ENCODE data around the gene MFAP1.
"Not testable (repeated sequence)": the region's sequence is repeated elsewhere in the genome, so short reads cannot be mapped to it uniquely, and the experiment has no call there.

The MFAP1 gene

GRCh38 chr15:43824302-43825246 lies at the start of gene MFAP1:
TSS of gene MFAP1 (minus strand) at chr15:43824690. CDS start at chr15:43824569, 121 bp downstream.
- Histone ChIP-seq H3K27ac (ENCODE audit: low read length) (peak within 1 kb of the TSS; percentile 97), H3K36me3 (ENCODE audit: control insufficient read depth in 1 of 2, insufficient read depth in 2 of 2, low read length in 2 of 2) (peaks cover 0 to 3% of the 10 kb centered on the region in 2 donors), H3K4me3 (ENCODE audit: low read depth in 1 of 2, low read length in 2 of 2) (peak within 1 kb of the TSS; percentile 70 to 97), H3K27me3 (ENCODE audit: low read depth, low read length) (no peaks in the 10 kb centered on the region), H3K9me3 (ENCODE audit: control insufficient read depth in 1 of 2, low read length in 2 of 2) (no peaks in the 10 kb centered on the region), H3K4me1 (ENCODE audit: control insufficient read depth in 1 of 2, insufficient read depth in 2 of 2, low read length in 2 of 2) (peaks cover 5 to 26% of the 10 kb centered on the region in 2 donors)

DNA sequence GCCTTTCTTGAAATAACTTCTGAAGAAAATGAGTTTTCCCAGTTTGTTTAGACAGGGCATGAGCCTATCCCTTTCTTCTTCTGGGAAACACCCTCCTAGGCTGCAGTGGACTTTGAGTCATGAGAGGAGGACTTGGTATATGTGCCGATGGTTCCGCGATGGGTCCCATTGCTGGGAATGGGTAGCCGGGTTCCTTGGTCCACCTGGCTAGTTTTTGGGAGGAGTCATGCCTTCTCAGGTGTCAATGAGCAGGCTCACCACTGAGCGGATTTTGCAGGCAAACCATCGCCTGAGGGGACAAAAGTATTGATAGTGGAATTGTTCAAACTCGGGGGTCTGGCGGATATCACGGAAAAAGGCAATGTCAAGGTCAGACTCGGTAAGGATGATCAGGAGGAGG lies 49.2 kb upstream of the MFAP1 start:
- Histone ChIP-seq H3K36me3 (ENCODE audit: control insufficient read depth in 1 of 2, insufficient read depth in 2 of 2, low read length in 2 of 2) (no peaks in the 10 kb centered on the region), H3K27me3 (ENCODE audit: low read depth, low read length) (no peaks in the 10 kb centered on the region), H3K4me1 (ENCODE audit: control insufficient read depth in 1 of 2, insufficient read depth in 2 of 2, low read length in 2 of 2) (no peaks in the 10 kb centered on the region), H3K4me3 (ENCODE audit: low read depth in 1 of 2, low read length in 2 of 2) (no peak overlapping the region), H3K27ac (ENCODE audit: low read length) (no peak overlapping the region), H3K9me3 (ENCODE audit: control insufficient read depth in 1 of 2, low read length in 2 of 2) (no peaks in the 10 kb centered on the region)

- Histone ChIP-seq H3K36me3 (ENCODE audit: control insufficient read depth in 1 of 2, insufficient read depth in 2 of 2, low read length in 2 of 2) (no peaks in the 10 kb centered on the region), H3K9me3 (ENCODE audit: control insufficient read depth in 1 of 2, low read length in 2 of 2) (no peaks in the 10 kb centered on the region), H3K27me3 (ENCODE audit: low read depth, low read length) (no peaks in the 10 kb centered on the region), H3K4me3 (ENCODE audit: low read depth in 1 of 2, low read length in 2 of 2) (no peak overlapping the region), H3K4me1 (ENCODE audit: control insufficient read depth in 1 of 2, insufficient read depth in 2 of 2, low read length in 2 of 2) (no peaks in the 10 kb centered on the region), H3K27ac (ENCODE audit: low read length) (no peak overlapping the region)
Measured at GRCh38 chr15:43872416-43873020, 48.0 kb upstream of the MFAP1 start.

DNA sequence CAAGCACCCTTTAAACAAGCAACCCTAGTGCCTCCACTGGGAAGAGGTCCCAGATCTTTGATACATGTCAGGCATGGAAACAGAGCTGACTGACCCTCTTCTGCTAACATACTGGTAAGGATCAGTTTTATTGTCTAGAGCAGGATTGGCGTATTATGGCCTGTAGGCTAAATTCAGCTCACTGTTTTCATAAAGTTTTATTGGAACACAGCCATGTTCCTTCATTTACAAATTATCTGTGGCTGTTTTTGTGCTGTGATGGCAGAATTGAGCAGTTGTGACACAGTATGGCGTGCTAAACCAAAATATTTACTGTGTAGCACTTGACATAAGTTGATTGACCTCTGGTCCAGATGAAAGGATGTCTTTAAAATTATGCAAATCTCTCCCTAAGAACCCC lies 47.3 kb upstream of the MFAP1 start:
- H3K4me3 ChIP-seq (ENCODE audit: low read depth in 1 of 2, low read length in 2 of 2), result no peak overlapping the region
- no peak overlapping the region for H3K27ac ChIP-seq (ENCODE audit: low read length)
- no peaks in the 10 kb centered on the region for H3K9me3 ChIP-seq (ENCODE audit: control insufficient read depth in 1 of 2, low read length in 2 of 2)
- H3K27me3 ChIP-seq (ENCODE audit: low read depth, low read length), result no peaks in the 10 kb centered on the region
- H3K4me1 ChIP-seq (ENCODE audit: control insufficient read depth in 1 of 2, insufficient read depth in 2 of 2, low read length in 2 of 2), result no peaks in the 10 kb centered on the region
- no peaks in the 10 kb centered on the region for H3K36me3 ChIP-seq (ENCODE audit: control insufficient read depth in 1 of 2, insufficient read depth in 2 of 2, low read length in 2 of 2)

GRCh38 chr15:43868406-43868805 lies 43.9 kb upstream of the MFAP1 start:
- no peaks in the 10 kb centered on the region for H3K27me3 ChIP-seq (ENCODE audit: low read depth, low read length)
- no peaks in the 10 kb centered on the region for H3K9me3 ChIP-seq (ENCODE audit: control insufficient read depth in 1 of 2, low read length in 2 of 2)
- H3K4me1 ChIP-seq (ENCODE audit: control insufficient read depth in 1 of 2, insufficient read depth in 2 of 2, low read length in 2 of 2), result no peaks in the 10 kb centered on the region
- no peaks in the 10 kb centered on the region for H3K36me3 ChIP-seq (ENCODE audit: control insufficient read depth in 1 of 2, insufficient read depth in 2 of 2, low read length in 2 of 2)
- H3K27ac ChIP-seq (ENCODE audit: low read length), result no peak overlapping the region
- H3K4me3 ChIP-seq (ENCODE audit: low read depth in 1 of 2, low read length in 2 of 2), result no peak overlapping the region

- Histone ChIP-seq H3K27ac (ENCODE audit: low read length) (no peak overlapping the region), H3K4me3 (ENCODE audit: low read depth in 1 of 2, low read length in 2 of 2) (no peak overlapping the region), H3K27me3 (ENCODE audit: low read depth, low read length) (no peaks in the 10 kb centered on the region), H3K9me3 (ENCODE audit: control insufficient read depth in 1 of 2, low read length in 2 of 2) (no peaks in the 10 kb centered on the region), H3K36me3 (ENCODE audit: control insufficient read depth in 1 of 2, insufficient read depth in 2 of 2, low read length in 2 of 2) (no peaks in the 10 kb centered on the region), H3K4me1 (ENCODE audit: control insufficient read depth in 1 of 2, insufficient read depth in 2 of 2, low read length in 2 of 2) (no peaks in the 10 kb centered on the region)
Measured at GRCh38 chr15:43867096-43867495, 42.6 kb upstream of the MFAP1 start.

GRCh38 chr15:43866636-43867035 lies 42.1 kb upstream of the MFAP1 start:
- H3K36me3 ChIP-seq (ENCODE audit: control insufficient read depth in 1 of 2, insufficient read depth in 2 of 2, low read length in 2 of 2); H3K4me3 ChIP-seq (ENCODE audit: low read depth in 1 of 2, low read length in 2 of 2); H3K27me3 ChIP-seq (ENCODE audit: low read depth, low read length); H3K4me1 ChIP-seq (ENCODE audit: control insufficient read depth in 1 of 2, insufficient read depth in 2 of 2, low read length in 2 of 2); H3K27ac ChIP-seq (ENCODE audit: low read length); H3K9me3 ChIP-seq (ENCODE audit: control insufficient read depth in 1 of 2, low read length in 2 of 2): not testable (repeated sequence)

- Histone ChIP-seq H3K27me3 (ENCODE audit: low read depth, low read length) (no peaks in the 10 kb centered on the region), H3K4me3 (ENCODE audit: low read depth in 1 of 2, low read length in 2 of 2) (no peak overlapping the region), H3K27ac (ENCODE audit: low read length) (no peak overlapping the region), H3K4me1 (ENCODE audit: control insufficient read depth in 1 of 2, insufficient read depth in 2 of 2, low read length in 2 of 2) (no peaks in the 10 kb centered on the region), H3K36me3 (ENCODE audit: control insufficient read depth in 1 of 2, insufficient read depth in 2 of 2, low read length in 2 of 2) (peaks cover 8 to 12% of the 10 kb centered on the region in 2 donors), H3K9me3 (ENCODE audit: control insufficient read depth in 1 of 2, low read length in 2 of 2) (no peaks in the 10 kb centered on the region)
Measured at GRCh38 chr15:43859546-43859945, 35.1 kb upstream of the MFAP1 start.

DNA sequence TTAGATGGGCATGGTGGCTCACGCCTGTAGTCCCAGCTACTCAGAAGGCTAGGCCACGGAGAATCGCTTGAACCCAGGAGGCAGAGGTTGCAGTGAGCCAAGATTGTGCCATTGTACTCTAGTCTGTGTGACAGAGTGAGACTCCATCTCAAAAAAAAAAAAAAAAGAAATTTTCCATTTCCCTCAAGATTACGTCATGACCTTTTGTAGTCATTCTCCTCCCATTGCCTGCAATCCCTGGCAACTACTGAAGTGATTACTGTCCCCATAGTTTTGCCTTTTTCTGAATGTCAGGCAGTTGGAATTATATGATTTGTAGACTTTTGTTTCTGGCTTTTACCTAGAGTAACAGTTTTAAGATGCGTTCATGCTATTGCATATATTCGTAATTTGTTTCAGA lies 30.3 kb upstream of the MFAP1 start:
- no peak overlapping the region for H3K27ac ChIP-seq (ENCODE audit: low read length)
- no peaks in the 10 kb centered on the region for H3K4me1 ChIP-seq (ENCODE audit: control insufficient read depth in 1 of 2, insufficient read depth in 2 of 2, low read length in 2 of 2)
- peaks cover 8 to 23% of the 10 kb centered on the region in 2 donors for H3K36me3 ChIP-seq (ENCODE audit: control insufficient read depth in 1 of 2, insufficient read depth in 2 of 2, low read length in 2 of 2)
- no peaks in the 10 kb centered on the region for H3K9me3 ChIP-seq (ENCODE audit: control insufficient read depth in 1 of 2, low read length in 2 of 2)
- H3K27me3 ChIP-seq (ENCODE audit: low read depth, low read length), result no peaks in the 10 kb centered on the region
- H3K4me3 ChIP-seq (ENCODE audit: low read depth in 1 of 2, low read length in 2 of 2), result no peak overlapping the region

DNA sequence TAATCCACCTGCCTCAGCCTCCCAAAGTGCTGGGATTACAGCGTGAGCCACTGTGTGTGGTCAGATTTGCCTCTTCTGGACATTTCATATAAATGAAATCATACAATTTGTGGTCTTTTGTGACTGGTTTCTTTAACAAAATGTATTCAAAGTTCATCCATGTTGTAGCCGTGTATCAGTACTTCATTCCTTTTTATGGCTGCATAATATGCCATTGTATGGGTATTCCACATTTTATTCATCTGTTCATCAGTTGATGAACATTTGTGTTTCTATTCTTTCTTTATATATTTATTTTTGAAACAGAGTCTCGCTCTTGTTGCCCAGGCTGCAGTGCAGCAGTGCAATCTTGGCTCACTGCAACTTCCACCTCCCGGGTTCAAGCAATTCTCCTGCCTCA lies 28.1 kb upstream of the MFAP1 start:
- Histone ChIP-seq H3K4me1 (ENCODE audit: control insufficient read depth in 1 of 2, insufficient read depth in 2 of 2, low read length in 2 of 2) (no peaks in the 10 kb centered on the region), H3K27me3 (ENCODE audit: low read depth, low read length) (no peaks in the 10 kb centered on the region), H3K4me3 (ENCODE audit: low read depth in 1 of 2, low read length in 2 of 2) (no peak overlapping the region), H3K27ac (ENCODE audit: low read length) (no peak overlapping the region), H3K36me3 (ENCODE audit: control insufficient read depth in 1 of 2, insufficient read depth in 2 of 2, low read length in 2 of 2) (peaks cover 0 to 15% of the 10 kb centered on the region in 2 donors), H3K9me3 (ENCODE audit: control insufficient read depth in 1 of 2, low read length in 2 of 2) (no peaks in the 10 kb centered on the region)

DNA sequence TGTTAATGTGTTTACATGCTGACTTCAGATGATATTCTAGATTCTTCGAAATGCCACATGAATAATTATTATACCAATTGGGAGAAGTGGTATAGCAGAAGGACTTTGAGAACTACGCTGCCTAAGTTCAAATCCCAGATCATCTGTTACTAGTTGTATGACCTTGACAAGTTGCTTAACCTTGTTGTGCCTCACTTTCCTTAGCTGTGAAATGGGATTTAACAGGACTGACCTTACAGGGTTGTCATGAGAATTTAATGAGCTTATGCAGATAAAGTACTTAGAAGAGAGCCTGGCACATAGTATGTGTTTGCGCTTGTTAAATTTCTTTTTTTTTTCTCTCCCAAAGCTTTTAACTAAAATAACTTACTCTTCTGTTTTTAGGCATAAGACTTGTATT lies 26.8 kb upstream of the MFAP1 start:
- no peak overlapping the region for H3K27ac ChIP-seq (ENCODE audit: low read length)
- no peaks in the 10 kb centered on the region for H3K9me3 ChIP-seq (ENCODE audit: control insufficient read depth in 1 of 2, low read length in 2 of 2)
- H3K36me3 ChIP-seq (ENCODE audit: control insufficient read depth in 1 of 2, insufficient read depth in 2 of 2, low read length in 2 of 2), result peaks cover 0 to 16% of the 10 kb centered on the region in 2 donors
- no peak overlapping the region for H3K4me3 ChIP-seq (ENCODE audit: low read depth in 1 of 2, low read length in 2 of 2)
- no peaks in the 10 kb centered on the region for H3K27me3 ChIP-seq (ENCODE audit: low read depth, low read length)
- H3K4me1 ChIP-seq (ENCODE audit: control insufficient read depth in 1 of 2, insufficient read depth in 2 of 2, low read length in 2 of 2), result no peaks in the 10 kb centered on the region
